HG03575 (cell line): ENCODE data around the gene ITGB7.
"Not testable (repeated sequence)": the region's sequence is repeated elsewhere in the genome, so short reads cannot be mapped to it uniquely, and the experiment has no call there.

Source experiments
- ATAC-seq: cut with Tn5 transposase; IDR thresholded peaks from one replicate; pipeline ENCODE4 v1.9.1; 2021; ENCODE audit not compliant: unreplicated experiment, insufficient number of reproducible peaks, low FRiP score; ENCODE audit errors: extremely low read depth

The ITGB7 gene

DNA sequence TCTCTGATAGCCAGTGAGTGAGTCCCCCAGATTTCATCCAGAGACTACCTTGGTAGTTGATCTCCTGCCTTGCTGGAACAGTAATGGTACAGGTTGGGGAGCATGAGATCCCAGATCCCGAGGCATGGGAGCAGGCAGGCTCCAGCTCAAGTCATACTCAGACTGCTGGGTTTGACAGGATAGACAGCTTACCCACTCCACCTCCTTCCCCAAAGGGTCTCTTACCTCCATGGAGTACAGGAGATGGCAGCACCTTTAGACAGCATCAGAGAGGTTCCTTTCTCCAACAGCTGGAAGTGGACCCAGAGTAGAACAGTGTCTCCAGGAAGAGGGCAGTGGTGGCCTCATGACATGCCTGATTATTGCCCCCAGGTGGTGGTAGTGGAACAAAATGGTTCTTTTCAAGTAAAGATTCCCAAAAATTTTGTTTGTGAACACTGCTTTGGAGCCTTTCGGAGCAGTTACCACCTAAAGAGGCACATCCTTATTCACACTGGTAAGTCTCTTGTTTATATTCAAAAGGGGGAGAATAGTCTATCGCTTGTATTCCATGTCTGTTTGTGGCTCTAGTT lies 21.4 kb downstream of the ITGB7 start:
- no peak for ATAC-seq

DNA sequence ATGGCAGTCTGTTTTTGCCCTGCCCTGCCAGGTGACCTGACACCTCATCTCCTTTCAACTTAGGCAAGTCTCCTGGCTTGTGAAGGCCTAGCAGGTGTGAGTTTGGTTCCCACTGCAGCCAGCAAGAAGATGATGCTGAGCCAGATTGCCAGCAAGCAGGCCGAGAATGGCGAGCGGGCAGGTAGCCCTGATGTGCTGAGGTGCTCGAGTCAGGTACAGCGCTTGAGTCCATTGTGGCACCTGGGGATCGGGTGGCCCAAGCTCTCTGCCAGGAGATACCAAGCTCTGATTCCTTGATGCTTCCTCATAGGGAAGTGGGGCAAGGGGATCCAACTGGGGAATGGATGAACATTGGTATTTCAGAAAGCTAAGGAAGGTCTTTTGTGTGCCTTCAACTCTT lies 22.2 kb downstream of the ITGB7 start:
- ATAC-seq, result no peak

DNA sequence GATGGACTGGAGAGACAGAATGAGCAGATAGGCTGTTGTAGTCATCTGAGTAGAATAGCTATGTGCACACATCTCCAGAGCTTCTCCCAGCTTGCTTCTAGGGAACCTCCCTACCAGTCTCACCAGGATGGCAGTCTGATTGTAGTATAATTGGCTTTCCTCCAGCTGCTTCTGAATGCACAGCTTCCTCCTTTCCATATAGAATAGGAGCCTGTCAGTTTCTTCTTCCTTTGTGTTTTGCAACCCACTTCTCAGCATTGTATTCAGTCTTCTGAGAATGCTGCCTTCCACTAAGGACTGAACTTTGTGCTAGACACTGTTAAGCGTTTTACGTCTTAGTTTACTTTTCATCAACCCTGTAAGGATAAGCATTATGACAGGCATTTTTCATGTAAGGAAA lies 24.1 kb downstream of the ITGB7 start:
- no peak for ATAC-seq

DNA sequence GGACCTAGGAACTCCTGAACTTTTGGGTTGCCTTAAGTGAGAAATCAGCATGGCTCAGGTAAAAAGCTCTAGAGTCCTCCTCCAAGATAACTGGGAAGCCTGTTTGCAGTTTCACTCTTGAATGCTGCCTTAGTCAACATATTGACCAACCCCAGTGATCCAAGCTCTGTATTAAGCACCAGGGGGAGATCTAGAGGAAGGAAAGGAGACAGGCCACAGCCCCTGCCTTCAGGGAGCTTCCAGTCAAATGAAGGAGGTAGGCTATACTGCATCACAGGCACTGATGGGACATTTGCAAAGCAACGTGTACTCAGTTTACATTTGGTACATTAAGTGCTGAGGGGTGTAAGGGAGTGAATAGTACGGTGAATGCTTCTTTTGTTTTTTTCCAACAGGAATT lies 25.1 kb downstream of the ITGB7 start:
- no peak for ATAC-seq

DNA sequence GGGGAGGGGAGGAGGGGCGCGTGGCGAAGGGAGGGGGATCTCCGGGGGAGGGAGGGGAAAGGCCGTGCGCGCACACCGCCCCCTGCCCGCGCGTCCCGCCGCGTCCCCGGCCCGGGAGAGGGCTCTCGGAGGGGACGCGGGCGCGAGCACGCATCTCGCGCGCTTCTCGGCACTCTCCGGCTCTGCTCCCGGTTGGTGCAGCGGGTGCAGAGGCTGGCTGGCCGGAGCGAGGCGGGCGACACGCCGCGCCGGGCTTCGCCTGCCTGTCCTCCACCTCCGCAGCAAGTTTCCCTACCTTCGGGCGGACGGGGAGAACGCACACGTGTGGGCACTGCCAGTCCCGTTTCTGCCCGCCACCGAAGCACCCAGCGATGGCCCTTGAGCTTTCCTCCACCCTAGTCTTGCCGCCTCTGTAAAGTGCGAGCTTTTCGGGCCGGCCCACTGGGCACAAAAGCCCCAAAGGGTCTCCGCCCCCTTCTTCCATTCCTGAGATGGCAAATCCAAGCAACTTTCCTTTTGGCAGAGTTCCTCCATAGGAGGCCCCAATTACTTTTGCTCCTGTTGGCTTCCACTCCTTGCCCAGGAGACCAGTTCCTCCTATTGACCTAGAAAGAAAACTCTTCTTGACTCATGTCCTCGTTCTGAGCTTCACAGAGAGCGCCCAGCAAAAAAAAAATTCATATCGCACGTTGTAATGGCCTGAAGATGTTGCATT lies 26.0 kb downstream of the ITGB7 start:
- no peak for ATAC-seq

DNA sequence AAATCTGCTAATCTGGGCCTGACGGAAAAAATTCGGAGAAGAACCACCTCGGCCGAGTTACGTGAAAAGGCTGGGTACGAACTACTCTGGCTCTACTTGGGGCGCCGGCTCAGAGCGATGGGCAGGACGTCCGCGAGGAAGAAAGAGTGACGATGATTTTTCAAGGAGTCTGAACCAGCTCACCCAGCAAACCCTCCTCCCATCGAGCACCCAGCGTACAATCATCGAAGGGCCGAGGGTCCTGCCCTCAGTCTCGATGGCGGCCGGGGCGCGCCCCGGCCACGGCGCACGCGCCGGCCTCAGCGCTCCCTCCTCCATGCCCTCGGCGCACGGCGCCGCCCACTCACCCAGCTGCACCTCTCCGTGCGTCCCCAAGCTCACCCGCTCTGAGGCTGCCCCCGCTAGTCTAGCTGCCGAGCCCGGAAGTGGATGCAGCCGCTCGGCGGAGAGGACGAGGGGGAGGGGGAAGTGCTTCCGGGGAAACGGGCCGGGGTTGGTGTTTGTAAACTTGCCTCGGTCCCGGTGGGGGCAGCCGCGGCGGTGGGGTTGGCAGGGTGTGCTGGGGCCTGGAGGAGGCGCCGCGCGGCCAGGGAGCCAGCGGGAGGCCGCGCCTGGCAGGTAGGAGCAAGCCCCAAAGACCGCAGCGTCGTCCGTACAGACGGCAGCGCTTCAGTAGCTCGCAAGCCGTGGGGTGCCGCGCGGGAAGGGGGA lies 26.7 kb downstream of the ITGB7 start, which contains the start of the genes CSAD and ZNF740:
CSAD (minus strand) TSS at position 706 of the 711 bp plus-strand sequence. CDS start 7,455 bp downstream, outside the sequence.
ZNF740 (plus strand) TSS at position 503 of the 711 bp plus-strand sequence. CDS start 1,262 bp downstream, outside the sequence.
- no peak for ATAC-seq

DNA sequence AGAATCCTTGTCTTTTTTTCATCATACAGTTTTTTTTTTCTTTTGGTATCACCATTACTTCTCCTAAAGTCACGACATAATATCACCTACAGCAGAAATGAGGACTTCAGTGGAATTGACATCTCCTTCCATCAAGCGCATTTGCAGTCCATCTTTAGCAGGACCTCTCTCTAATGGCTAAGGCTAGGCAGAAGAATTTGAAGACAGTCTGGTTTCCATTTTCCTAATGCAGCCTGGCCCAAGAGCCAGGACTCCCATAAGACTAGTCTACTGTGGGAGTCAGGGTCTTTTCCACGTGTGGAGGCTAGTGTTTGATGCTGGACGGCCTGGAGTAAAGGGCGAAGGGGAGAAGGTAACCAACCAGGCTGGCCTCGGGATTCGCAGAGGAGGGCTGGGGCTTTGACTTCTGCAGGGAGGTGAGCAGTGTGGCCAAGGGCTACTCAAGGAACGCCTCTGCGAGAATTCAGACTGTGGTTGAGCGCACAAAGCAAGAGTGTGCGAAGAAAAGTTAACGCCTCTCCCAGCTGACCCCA lies 27.3 kb downstream of the ITGB7 start:
- no peak for ATAC-seq

DNA sequence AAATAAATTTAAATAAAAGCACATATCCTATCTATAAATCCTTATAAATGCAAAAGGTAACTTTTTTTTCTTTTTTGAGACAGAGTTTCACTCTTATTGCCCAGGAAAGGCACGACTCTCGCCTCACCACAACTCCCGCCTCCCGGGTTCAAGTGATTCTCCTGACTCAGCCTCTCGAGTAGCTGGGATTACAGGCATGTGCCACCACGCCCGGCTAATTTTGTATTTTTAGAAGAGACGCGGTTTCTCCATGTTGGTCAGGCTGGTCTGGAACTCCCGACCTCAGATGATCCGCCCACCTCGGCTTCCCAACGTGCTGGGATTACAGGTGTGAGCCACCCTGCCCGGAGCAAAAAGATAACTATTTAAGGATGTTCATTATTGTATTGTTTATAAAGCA lies 28.2 kb downstream of the ITGB7 start:
- not testable (repeated sequence) for ATAC-seq

DNA sequence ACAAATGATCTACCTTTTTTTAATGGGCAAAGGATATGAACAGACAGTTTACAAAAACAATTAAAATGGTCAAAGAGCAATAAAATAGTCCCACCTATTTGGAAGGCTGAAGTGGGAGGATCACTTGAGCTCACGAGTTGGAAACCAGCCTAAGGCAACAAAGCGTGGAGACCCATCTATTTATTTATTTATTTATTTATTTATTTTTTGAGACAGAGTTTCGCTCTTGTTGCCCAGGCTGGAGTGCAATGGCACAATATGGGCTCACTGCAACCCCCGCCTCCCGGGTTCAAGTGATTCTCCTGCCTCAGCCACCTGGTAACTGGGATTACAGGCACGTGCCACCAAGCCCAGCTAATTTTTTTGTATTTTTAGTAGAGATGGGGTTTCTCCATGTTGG lies 29.6 kb downstream of the ITGB7 start:
- not testable (repeated sequence) for ATAC-seq

DNA sequence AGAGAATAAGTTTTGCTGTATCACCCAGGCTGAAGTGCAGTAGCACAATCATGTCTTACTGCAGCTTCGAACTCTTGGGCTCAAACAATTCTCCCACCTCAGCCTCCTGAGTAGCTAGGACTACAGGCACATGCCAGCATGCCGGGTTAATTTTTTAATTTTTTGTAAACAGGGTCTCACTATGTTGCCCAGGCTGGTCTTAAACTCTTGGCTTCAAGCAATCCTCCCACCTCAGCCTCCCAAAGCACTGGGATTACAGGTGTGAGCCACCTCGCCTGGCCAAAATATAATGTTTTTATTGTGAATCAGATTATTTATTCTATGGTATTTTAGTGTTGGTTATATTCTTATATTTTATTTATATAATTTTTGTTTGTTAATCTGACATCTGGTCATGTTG lies 30.3 kb downstream of the ITGB7 start:
- ATAC-seq, result no peak

DNA sequence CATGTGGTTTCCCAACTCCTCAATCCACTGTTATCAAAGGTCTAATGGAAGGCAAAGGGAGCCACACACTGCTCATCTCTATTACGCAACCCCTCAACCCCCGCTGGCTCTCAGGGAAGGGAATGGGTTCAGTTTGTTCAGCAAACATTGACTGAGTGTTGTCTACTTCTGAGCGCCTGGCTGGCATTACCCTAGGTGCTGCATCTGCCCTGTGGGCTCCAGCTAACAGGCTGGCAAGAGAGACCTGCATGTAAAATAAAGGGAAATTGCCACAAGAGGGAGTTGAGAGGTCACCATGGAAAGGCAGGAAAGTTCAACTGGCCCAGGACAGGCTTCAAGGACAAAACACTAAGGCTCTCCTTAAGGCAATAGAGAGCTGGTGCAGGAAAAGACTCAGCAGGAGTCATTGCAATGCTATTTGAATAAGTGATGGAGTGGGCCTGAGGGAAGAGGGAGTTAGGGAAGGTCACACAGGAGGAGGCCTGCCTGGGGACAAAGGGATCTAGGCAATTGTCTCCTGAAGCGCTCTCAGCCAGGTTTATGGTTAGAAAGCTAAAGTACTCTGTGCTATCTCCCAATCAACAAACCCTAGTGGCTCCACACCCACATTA lies 32.1 kb downstream of the ITGB7 start:
- no peak for ATAC-seq

DNA sequence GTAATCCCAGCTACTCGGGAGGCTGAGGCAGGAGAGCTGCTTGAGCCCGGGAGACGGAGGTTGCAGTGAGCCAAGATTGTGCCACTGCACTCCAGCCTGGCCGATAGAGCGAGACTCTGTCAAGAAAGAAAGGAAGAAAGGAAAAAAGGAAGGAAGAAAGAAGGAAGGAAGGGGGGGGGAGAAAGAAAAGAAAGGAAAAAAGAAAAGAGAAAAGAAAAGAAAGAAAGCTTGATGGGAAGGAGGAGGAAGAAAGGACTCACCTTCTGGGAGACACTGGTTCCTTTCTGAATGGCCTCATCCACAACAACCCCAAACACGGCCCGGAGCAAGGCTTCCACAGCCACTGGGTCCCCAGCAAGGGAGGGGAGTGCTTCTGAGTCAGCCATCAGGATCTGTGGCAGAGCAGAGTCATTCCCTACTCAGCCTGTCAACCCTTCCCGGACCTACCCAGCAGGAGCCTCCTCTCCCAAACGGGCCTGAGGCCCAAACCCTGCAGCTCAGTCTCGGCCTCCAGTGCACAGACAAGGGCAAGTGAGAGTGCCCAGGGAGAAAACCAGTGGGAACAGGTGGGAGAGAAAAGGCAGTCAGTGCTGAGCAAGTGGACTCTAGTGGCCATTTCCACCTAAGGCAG lies 33.9 kb downstream of the ITGB7 start:
- no peak for ATAC-seq

DNA sequence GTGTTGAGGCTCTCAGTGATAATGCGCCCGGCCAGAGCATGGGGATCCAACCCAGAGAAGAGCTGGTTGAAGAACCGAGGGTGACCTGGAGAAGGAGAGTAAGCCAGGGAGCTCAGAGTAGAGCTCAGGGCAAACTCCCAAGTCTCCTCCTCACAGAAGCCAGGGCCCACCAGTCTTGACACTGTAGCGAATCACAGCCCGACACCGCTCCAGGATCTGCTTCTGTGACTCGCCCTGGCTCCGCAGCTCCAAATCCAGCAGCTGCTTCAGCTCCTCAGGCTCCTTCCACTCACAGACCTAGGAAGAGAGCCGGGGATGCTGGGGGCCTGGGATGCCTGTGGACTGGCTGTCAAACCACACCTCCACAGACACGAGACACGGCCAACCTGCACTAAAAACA lies 34.7 kb downstream of the ITGB7 start:
- no peak for ATAC-seq

DNA sequence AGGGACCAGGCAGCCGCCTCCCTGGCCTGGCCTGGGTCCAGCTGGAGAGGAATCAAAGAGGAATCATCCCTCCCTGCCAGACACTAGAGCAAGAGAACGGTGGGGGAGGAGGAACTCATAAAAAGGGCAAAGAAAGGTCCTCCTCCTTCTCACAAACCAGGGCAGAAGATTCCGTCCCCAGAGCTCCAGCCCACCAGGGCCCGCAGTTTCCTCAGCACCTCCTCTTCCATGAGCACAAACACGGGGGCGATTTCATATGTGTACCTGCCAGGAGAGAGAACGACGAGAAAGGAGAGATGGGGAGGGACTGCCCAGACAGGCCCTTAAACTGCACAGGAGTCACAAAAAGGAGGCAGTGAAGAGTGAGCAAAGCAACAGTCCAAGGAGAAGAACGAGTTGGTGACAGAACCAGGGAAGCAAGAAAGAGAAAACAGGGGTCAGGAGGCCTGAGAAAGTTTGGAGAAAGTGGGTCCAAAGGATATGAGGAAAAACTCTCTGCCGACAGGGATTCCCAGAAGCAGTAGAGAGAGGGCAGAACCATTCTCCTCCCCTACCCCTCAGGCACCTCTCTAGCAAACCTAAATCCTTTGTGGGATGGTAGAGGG lies 35.2 kb downstream of the ITGB7 start:
- no peak for ATAC-seq

DNA sequence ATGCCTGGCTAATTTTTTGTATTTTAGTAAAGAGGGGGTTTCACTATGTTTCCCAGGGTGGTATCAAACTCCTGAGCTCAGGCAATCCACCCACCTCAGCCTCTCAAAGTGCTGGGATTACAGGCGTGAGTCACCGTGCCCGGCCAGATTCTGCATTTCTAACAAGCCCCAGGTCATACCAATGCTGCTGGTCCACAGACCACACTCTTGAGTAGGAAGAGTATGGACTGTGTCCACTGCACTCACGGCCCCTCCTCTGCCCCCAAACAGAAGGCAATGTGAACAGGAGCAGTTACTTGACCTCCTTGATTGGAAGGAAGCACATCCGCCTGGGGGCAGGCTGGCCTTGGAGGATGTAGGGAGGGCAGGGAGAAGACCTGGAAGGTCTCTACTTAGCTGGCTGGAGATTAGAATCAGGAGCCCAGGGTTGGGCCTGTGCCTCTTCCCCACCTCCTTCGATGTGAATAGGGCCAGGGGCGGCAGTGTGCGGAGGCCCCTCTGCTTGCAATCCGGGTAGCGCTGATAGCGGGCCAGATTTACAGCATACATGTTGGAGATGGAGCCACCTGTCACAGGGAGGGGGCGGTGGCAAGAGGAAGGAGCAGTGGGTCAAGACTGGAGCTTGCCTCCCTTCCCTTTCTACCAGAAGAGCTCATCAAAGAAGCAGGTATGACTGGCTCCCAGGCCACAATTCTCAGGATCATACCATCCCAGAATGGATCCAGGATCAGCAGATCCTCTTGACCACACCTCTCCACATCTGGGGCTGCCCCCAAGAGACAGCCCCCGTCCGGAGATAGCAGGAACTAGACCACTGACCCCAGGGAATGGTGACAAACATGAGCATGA lies 36.0 kb downstream of the ITGB7 start:
- no peak for ATAC-seq

DNA sequence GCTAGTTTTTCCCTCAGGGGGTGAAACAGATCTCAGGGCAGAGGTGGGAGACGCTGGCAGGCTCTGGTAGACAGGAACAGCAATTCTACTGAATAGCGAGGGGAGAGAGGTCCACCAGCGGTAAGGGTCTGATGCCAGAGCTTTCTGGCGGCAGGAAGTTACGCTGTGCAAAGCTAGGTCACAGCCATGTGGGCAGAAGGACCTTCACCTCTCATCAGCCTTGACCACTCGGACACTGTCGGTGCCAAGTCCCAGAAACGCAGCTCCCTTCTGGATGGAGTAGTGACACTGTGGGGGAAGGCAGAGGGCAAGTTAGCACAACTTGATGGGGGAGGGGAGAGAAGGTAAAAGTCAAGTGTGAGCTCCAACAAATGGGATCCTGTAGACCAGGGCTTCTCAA lies 36.8 kb downstream of the ITGB7 start:
- ATAC-seq, result no peak

DNA sequence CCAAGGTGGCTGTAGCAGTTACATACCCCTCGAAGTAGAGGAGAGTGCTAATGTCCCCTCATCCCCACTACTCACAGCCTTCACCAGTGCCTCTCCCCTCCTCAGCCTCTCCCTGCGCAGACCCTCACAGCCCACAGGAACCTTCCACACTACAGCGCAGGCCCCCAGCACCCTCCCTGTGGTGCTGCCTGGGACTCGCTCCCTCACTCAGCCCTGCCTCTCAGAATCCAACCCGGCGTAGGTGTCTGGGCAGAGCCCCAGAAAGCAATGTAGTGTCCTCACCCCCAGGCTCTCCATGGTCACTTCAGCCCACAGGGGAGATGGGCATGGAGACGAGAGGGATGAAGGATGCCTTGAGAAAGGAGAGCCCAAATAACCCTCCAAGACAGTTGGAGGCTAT lies 37.4 kb downstream of the ITGB7 start:
- ATAC-seq, result no peak

DNA sequence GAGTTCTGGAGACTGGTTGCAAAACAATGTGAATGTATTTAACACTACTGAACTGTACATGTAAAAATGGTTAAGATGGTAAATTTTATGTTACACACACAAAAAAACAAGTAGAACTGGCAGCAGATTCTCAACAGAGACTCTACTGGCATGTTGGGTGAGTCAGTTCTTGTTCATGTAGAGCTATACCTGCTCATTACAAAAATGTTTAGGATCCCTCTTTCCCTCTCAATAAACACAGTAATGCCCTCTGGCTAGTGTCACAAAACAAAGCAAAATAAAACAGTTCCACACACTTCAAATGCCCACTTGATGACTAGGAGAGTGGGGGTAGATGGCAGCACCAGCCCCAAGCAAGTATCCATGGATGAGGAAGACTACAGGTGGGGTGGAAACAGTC lies 40.2 kb downstream of the ITGB7 start:
- no peak for ATAC-seq
